Adrenal gland (tissue), 12 donors: ENCODE data around the gene MARCHF10. TPM values are rescaled to one million over a fixed set of nuclear protein-coding genes. Genes with fewer than 3 reads are reported as not detected.
"Not testable (repeated sequence)": the region's sequence is repeated elsewhere in the genome, so short reads cannot be mapped to it uniquely, and the experiment has no call there.

Source experiments
- DNase-seq, 7 donors: peaks; one replicate each; pipeline ENCODE4 v3.0.0-alpha.2; 2019 to 2020
- H3K27ac ChIP-seq, 5 donors: fragments of 200-600 bp; sonication (generic) in 4 of 5; 1 replicate in 3 of 5; 2 replicates in 2 of 5; pipeline versions ENCODE4 v1.5.1 to v1.8.0; 2016 to 2020; ENCODE audit warnings: mild to moderate bottlenecking in 1 of 5
- H3K27me3 ChIP-seq: fragments of 200-600 bp; 2 replicates; pipeline ENCODE4 v1.8.0; 2021
- H3K36me3 ChIP-seq, 2 donors: fragments of 200-600 bp; replicated peaks in 1 of 2; 1 replicate in 1 of 2; 2 replicates in 1 of 2; pipeline versions ENCODE4 v1.5.1 to v1.8.0; 2018 to 2022
- H3K4me1 ChIP-seq, 2 donors: fragments of 200-600 bp; replicated peaks in 1 of 2; 1 replicate in 1 of 2; 2 replicates in 1 of 2; pipeline versions ENCODE4 v1.5.1 to v1.8.0; 2018 to 2021
- H3K4me3 ChIP-seq, 4 donors: fragments of 200-600 bp; sonication (generic) in 3 of 4; one replicate each; pipeline ENCODE4 v1.5.1; 2016 to 2018
- H3K9me3 ChIP-seq, 3 donors: fragments of 200-600 bp; sonication (generic) in 1 of 3; replicated peaks in 1 of 3; 1 replicate in 2 of 3; 2 replicates in 1 of 3; pipeline versions ENCODE4 v1.5.1 to v1.8.0; 2016 to 2021
- POLR2A ChIP-seq, 2 donors: fragments of 450-650 bp; IDR thresholded peaks; one replicate each; pipeline ENCODE4 v1.6.1; 2017; ENCODE audit warnings: antibody characterized with exemption in 2 of 2, mild to moderate bottlenecking in 2 of 2, moderate library complexity in 1 of 2
- WGBS, 4 donors: extraction: QIAGEN DNeasy Blood & Tissue Kit in 2 of 4; methylation state at CpG; one replicate each; pipeline versions ENCODE4 v1.1.5 to v1.1.7; 2013 to 2017; 5-methylcytosine and 5-hydroxymethylcytosine counted together
- intact Hi-C, 2 donors: fragments of 100-400 bp; cut with DNase I; formaldehyde crosslinking; loops; one replicate each; pipeline versions ENCODE4 v1.14.1 to v1.15.0; 2022 to 2023
- polyA plus RNA-seq, 3 donors: library from polyadenylated mRNA; stranded (reverse); fragments of 200-250 nt in 2 of 3; fragments of 350-450 nt in 1 of 3; fragmentation: Illumina TruSeq in 1 of 3; extraction: RNeasy Lipid Tissue Mini Kit (QIAGEN cat#74804) in 1 of 3; gene quantifications; one replicate each; pipeline ENCODE4 v1.2.3, GENCODE V29; 2013 to 2014
- total RNA-seq, 9 donors: library from RNA; depleted of rRNA in 4 of 9; stranded (reverse); fragments of >200 nt in 4 of 9; fragments of 120-200 nt in 1 of 9; fragmentation: NEBNext Ultra II Directional in 1 of 9; extraction: Animal tissue kit (Norgen Biotek cat#: 25700) in 1 of 9; gene quantifications; one replicate each; pipeline versions ENCODE4 v1.1.0 to v1.2.4, GENCODE V29; 2013 to 2023
- TF ChIP-seq, protein P1 (sequence below), 6 experiments: fragments of 450-650 bp in 4 of 6; fragments of 200-600 bp in 2 of 6; sonication (generic) in 1 of 6; IDR thresholded peaks; 1 replicate in 5 of 6; 2 replicates in 1 of 6; pipeline versions ENCODE4 v1.5.1 to v1.8.0; 2016 to 2021; ENCODE audit warnings: antibody characterized with exemption in 6 of 6, mild to moderate bottlenecking in 2 of 6, moderate library complexity in 1 of 6
- donor health status: healthy with polysubstance abuse.
- donor health status: Bipolar disorder and iron deficiency.
- donor health status: DM: yes; HTN: yes; CAD: no.
- donor health status: DM: no; HTN: no; CAD: no.
- donor health status: DM: no; HTN: no; CAD: no.
- donor health status: DM: yes; HTN: yes; CAD: no.

The MARCHF10 gene
- total and polyA plus RNA-seq, 12 donors: 0.31 to 0.64 (median 0.43) TPM; not detected in 8

DNA sequence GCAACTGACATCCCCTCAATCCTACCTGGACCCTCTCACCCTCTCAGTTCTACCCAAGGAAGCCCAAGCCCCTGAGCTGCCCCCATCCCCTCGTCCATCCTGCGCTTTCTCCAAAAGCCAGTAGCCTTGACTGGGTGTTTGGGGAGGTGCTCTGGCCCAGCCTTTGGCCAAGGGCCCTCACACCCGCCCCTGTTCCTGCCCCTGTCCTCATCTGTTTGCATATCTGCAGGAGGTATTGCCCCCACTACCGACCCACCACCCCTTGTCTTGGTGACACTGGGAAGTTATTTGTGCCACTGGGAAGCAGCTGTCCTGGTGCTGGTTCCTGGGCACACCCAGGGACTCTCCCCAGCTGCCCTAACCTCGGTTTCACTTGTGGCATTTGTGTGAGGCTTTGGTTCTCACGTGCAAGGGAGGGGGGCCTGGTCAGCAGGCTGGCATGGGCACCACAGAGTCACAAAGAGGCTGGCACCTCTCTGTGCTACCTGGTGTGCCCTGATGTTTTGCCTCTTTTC, 105.3 kb downstream of the MARCHF10 start:
- no peaks in the 10 kb centered on the region for H3K36me3 ChIP-seq
- H3K27me3 ChIP-seq: no peaks in the 10 kb centered on the region
- H3K9me3 ChIP-seq: no peaks in the 10 kb centered on the region
- no peak for TF ChIP-seq POLR2A (IDR thresholded peaks at IDR 0.05)
- TF ChIP-seq, protein P1, sequence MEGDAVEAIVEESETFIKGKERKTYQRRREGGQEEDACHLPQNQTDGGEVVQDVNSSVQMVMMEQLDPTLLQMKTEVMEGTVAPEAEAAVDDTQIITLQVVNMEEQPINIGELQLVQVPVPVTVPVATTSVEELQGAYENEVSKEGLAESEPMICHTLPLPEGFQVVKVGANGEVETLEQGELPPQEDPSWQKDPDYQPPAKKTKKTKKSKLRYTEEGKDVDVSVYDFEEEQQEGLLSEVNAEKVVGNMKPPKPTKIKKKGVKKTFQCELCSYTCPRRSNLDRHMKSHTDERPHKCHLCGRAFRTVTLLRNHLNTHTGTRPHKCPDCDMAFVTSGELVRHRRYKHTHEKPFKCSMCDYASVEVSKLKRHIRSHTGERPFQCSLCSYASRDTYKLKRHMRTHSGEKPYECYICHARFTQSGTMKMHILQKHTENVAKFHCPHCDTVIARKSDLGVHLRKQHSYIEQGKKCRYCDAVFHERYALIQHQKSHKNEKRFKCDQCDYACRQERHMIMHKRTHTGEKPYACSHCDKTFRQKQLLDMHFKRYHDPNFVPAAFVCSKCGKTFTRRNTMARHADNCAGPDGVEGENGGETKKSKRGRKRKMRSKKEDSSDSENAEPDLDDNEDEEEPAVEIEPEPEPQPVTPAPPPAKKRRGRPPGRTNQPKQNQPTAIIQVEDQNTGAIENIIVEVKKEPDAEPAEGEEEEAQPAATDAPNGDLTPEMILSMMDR (IDR thresholded peaks at IDR 0.05): no peak
- peaks cover 4 to 11% of the 10 kb centered on the region in 2 donors for H3K4me1 ChIP-seq
- no peak overlapping the region for H3K4me3 ChIP-seq
- no peak overlapping the region for H3K27ac ChIP-seq
- 60 to 84% (median 69%) methylated on average over 5 to 6 of the region's 6 CpGs for WGBS, 4 donors
- DNase-seq: no peak
- intact Hi-C loops: loop anchor here (2.0 to 10.0 kb wide), 3 partner anchors 268 to 712 kb away; no protein-coding TSS in a partner anchor

DNA sequence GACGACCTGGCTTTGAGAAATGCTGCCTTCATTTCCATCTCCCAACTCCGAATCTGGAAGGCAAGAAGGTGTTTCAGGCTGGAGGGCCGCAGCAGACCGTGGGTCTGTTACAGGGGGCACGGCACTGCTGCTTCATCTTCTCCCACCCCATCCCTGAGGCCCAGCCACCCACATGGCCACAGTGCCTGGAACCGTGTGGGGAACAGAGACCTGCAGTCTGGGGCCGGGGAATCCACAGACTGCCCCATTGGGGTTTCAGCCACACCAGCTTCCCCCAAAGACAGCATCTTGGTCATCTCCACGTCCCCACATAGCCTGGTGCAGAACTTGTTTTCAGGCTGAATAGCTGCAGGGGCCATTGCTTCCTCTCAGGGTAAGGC, 106.4 kb downstream of the MARCHF10 start:
- TF ChIP-seq POLR2A (IDR thresholded peaks at IDR 0.05): no peak
- TF ChIP-seq, protein P1 (IDR thresholded peaks at IDR 0.05): no peak
- no peak overlapping the region for H3K27ac ChIP-seq
- intact Hi-C loops: loop anchor here (2.0 to 10.0 kb wide), 3 partner anchors 269 to 713 kb away; no protein-coding TSS in a partner anchor

DNA sequence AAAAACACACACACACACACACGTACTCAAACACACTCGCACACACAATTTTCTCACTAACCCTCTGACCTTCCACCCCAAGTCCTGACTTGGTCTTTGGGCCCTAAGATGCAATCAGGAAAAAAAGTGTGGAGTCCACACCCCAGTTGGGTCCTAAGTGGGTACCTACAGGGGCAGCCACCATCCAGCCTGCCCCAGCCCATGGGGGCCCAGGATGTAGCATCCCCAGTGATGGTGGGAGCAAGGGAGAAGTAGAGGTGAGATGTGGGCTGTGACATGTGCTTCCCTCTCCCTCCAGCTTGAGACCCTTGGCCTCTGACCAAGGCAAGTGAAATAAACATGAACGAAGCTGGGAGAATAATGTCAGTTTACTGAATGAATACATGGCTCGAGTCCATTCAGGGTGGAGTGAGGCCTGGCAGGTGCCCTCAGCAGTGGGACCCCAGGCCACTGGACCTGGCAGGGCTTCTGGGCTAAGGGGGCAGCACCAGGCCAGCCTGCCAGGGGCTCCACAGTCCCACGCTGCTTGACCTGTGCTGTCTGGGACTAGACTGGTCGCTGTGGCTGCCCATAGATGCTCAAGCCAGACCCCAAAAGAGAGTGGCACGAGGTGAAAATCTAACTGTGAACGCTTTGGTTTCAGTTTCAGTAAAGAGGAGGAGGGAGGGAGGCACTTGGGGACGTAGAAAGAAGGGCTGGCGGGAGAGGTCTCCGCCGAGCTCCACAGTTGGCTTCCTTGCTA, 107.0 kb downstream of the MARCHF10 start:
- Histone ChIP-seq H3K4me1 (peaks cover 4 to 11% of the 10 kb centered on the region in 2 donors), H3K27me3 (no peaks in the 10 kb centered on the region), H3K4me3 (no peak overlapping the region), H3K36me3 (no peaks in the 10 kb centered on the region), H3K27ac (no peak overlapping the region), H3K9me3 (no peaks in the 10 kb centered on the region)
- no peak for DNase-seq
- TF ChIP-seq, protein P1 (IDR thresholded peaks at IDR 0.05): no peak
- no peak for TF ChIP-seq POLR2A (IDR thresholded peaks at IDR 0.05)
- WGBS, 4 donors: 75 to 82% (median 77%) methylated on average over 11 to 12 of the region's 12 CpGs
- intact Hi-C loops: loop anchor here (10.0 kb wide), 2 partner anchors 704 to 714 kb away; no protein-coding TSS in a partner anchor

More for the DNA sequence above, 106.4 kb downstream of the MARCHF10 start:
- DNase-seq: no peak
- no peaks in the 10 kb centered on the region for H3K36me3 ChIP-seq
- H3K4me1 ChIP-seq: peaks cover 4 to 11% of the 10 kb centered on the region in 2 donors
- no peaks in the 10 kb centered on the region for H3K9me3 ChIP-seq
- H3K27me3 ChIP-seq: no peaks in the 10 kb centered on the region
- H3K4me3 ChIP-seq: no peak overlapping the region
- WGBS, 4 donors: 82 to 90% (median 82%) methylated on average over 5 to 8 of the region's 8 CpGs

DNA sequence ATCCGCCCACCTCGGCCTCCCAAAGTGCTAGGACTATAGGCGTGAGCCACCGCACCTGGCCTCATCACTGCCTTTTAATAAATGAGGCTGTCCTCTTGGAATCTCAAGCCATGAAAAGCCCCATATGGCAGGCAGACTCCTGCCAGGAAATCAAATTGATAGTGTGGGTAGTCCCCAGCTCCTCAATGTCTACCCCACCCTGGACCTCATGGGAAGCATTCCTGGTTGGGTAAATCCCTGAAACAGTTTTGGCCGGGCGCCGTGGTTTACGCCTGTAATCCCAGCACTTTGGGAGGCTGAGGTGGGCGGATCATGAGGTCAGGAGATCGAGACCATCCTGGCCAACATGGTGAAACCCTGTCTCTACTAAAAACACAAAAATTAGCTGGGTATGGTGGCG, 109.7 kb downstream of the MARCHF10 start:
- 77 to 91% (median 85%) methylated on average over 11 of the region's 11 CpGs for WGBS, 4 donors
- not testable (repeated sequence) for DNase-seq, H3K9me3 ChIP-seq

More for the DNA sequence above, 109.7 kb downstream of the MARCHF10 start:
- H3K4me3 ChIP-seq, H3K27me3 ChIP-seq, H3K36me3 ChIP-seq, intact Hi-C loops, H3K27ac ChIP-seq, H3K4me1 ChIP-seq: not testable (repeated sequence)
